Uterus (tissue), 4 donors: ENCODE data around the gene CDH6. TPM values are rescaled to one million over a fixed set of nuclear protein-coding genes. Genes with fewer than 3 reads are reported as not detected.

Source experiments
- DNase-seq, 2 donors: peaks; one replicate each; pipeline ENCODE4 v3.0.0-alpha.2; 2019 to 2020
- H3K27ac ChIP-seq, 2 donors: fragments of 200-600 bp; sonication (generic); 1 replicate in 1 of 2; 2 replicates in 1 of 2; pipeline ENCODE4 v1.5.1; 2016 to 2018
- H3K27me3 ChIP-seq, 2 donors: fragments of 200-600 bp; sonication (generic); one replicate each; pipeline ENCODE4 v1.5.1; 2018 to 2019; ENCODE audit warnings: control low read depth in 1 of 2
- H3K36me3 ChIP-seq, 2 donors: fragments of 200-600 bp; sonication (generic); one replicate each; pipeline ENCODE4 v1.5.1; 2019; ENCODE audit warnings: control low read depth in 1 of 2
- H3K4me1 ChIP-seq, 2 donors: fragments of 200-600 bp; sonication (generic); one replicate each; pipeline ENCODE4 v1.5.1; 2018 to 2019; ENCODE audit warnings: control low read depth in 1 of 2
- H3K4me3 ChIP-seq, 2 donors: fragments of 200-600 bp; sonication (generic); 1 replicate in 1 of 2; 2 replicates in 1 of 2; pipeline ENCODE4 v1.5.1; 2018 to 2019; ENCODE audit warnings: mild to moderate bottlenecking in 1 of 2
- H3K9me3 ChIP-seq, 2 donors: fragments of 200-600 bp; sonication (generic); one replicate each; pipeline ENCODE4 v1.5.1; 2019; ENCODE audit warnings: control low read depth in 1 of 2
- POLR2A ChIP-seq, 2 donors: fragments of 450-650 bp; IDR thresholded peaks; one replicate each; pipeline ENCODE4 v1.6.1; 2016; ENCODE audit warnings: antibody characterized with exemption in 2 of 2, mild to moderate bottlenecking in 1 of 2, moderate library complexity in 1 of 2
- intact Hi-C: fragments of 100-400 bp; cut with DNase I; formaldehyde crosslinking; loops from one replicate; pipeline ENCODE4 v1.15.1; 2023; ENCODE audit warnings: low total_unique reads
- total RNA-seq, 4 donors: library from RNA; depleted of rRNA in 3 of 4; stranded (reverse); fragments of >200 nt in 3 of 4; gene quantifications; one replicate each; pipeline versions ENCODE4 v1.1.0 to v1.2.4, GENCODE V29; 2014 to 2023
- TF ChIP-seq, protein P1 (sequence below), 4 experiments: fragments of 200-600 bp in 2 of 4; fragments of 450-650 bp in 2 of 4; sonication (generic) in 2 of 4; IDR thresholded peaks; one replicate each; pipeline ENCODE4 v1.5.1; 2016 to 2019; ENCODE audit warnings: antibody characterized with exemption in 4 of 4, mild to moderate bottlenecking in 2 of 4, moderate library complexity in 1 of 4
- donor health status: DM: yes; HTN: yes; CAD: no.

Gene CDH6
- total RNA-seq, 4 donors from 2014 or later, result 2.1 to 23.4 (median 7.0) TPM

DNA sequence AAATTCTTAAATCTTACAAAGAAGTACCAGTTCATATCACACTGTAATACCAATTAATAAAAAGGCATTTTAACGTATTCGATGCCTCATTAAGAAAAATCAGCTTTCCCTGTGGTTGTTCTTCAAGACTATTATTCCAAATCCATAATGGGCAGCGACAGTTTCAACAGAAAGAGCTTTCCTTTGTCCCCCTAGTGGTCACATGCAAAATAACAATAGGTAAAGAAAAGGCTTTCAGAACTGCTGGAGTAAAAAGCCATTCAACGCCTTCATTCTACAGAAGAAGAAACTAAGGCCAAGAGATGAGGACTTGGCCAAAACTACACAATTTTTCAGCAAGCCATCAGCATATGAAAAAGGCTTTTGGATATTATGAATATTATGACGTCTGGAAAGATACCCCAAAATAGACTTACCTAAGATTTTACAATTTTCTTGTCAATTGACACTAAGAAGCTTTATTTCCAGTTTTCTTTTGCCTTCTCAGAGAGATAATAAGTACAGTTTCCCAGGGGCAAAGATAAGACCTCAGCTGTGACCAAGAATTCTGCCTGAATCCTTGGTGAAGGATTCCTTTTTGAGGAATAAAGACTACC, 6.7 kb upstream of the CDH6 start:
- TF ChIP-seq POLR2A (IDR thresholded peaks at IDR 0.05), result no peak
- TF ChIP-seq, protein P1, sequence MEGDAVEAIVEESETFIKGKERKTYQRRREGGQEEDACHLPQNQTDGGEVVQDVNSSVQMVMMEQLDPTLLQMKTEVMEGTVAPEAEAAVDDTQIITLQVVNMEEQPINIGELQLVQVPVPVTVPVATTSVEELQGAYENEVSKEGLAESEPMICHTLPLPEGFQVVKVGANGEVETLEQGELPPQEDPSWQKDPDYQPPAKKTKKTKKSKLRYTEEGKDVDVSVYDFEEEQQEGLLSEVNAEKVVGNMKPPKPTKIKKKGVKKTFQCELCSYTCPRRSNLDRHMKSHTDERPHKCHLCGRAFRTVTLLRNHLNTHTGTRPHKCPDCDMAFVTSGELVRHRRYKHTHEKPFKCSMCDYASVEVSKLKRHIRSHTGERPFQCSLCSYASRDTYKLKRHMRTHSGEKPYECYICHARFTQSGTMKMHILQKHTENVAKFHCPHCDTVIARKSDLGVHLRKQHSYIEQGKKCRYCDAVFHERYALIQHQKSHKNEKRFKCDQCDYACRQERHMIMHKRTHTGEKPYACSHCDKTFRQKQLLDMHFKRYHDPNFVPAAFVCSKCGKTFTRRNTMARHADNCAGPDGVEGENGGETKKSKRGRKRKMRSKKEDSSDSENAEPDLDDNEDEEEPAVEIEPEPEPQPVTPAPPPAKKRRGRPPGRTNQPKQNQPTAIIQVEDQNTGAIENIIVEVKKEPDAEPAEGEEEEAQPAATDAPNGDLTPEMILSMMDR (IDR thresholded peaks at IDR 0.05), result peak; percentile 38 to 53 (median 48)
- Histone ChIP-seq H3K9me3 (no peaks in the 10 kb centered on the region), H3K4me3 (no peak overlapping the region), H3K27ac (no peak overlapping the region), H3K27me3 (no peaks in the 10 kb centered on the region), H3K4me1 (no peaks in the 10 kb centered on the region), H3K36me3 (no peaks in the 10 kb centered on the region)
- no peak for DNase-seq
- intact Hi-C loops, result no loop called here

DNA sequence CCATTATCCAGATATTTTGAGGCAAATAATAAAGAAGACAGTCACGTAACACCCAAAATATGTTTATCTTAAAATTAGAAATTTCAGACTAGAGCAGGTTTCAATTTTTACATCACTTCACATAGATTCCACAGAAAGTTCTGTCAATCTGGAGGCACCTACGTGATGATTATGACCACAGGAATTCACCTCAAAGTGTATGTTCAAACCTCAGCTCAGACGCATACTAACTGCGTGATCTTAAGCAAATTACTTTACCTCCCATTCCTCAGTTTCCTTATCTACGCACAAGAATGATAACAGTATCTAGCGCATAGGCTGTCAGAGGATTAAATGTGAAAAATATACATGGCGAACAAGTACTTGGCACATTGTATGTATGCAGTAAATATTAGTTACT, 5.9 kb upstream of the CDH6 start:
- Histone ChIP-seq H3K27me3 (no peaks in the 10 kb centered on the region), H3K4me1 (no peaks in the 10 kb centered on the region), H3K9me3 (no peaks in the 10 kb centered on the region), H3K36me3 (no peaks in the 10 kb centered on the region), H3K27ac (no peak overlapping the region), H3K4me3 (no peak overlapping the region)
- DNase-seq, result no peak
- TF ChIP-seq, protein P1 (IDR thresholded peaks at IDR 0.05), result no peak
- TF ChIP-seq POLR2A (IDR thresholded peaks at IDR 0.05), result no peak
- intact Hi-C loops, result no loop called here

DNA sequence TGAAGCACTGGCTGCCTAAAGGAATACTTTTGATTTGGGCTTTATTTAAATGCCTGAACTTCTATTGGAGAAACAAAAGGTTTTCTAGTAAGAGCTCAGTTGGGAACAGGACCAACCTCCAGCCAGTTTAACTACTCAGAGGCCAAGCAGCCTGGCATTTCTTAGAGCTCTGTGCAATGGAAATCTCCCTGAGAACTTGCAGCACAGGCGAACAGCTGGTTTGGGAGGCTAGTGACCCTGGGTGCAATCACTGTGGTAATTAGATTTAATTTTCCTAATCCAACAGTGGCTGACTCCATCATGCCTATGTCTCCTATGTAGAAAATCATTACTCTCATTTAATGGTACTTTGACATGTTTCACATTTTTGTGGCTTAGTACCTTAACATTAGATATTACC, 1.0 kb upstream of the CDH6 start:
- no peak overlapping the region for H3K27ac ChIP-seq
- intact Hi-C loops, result no loop called here
- no peak overlapping the region for H3K4me3 ChIP-seq
- peaks cover 0 to 5% of the 10 kb centered on the region in 2 donors for H3K27me3 ChIP-seq
- H3K4me1 ChIP-seq, result no peaks in the 10 kb centered on the region
- DNase-seq, result no peak
- TF ChIP-seq POLR2A (IDR thresholded peaks at IDR 0.05), result no peak
- TF ChIP-seq, protein P1 (IDR thresholded peaks at IDR 0.05), result no peak
- H3K36me3 ChIP-seq, result no peaks in the 10 kb centered on the region
- H3K9me3 ChIP-seq, result no peaks in the 10 kb centered on the region

DNA sequence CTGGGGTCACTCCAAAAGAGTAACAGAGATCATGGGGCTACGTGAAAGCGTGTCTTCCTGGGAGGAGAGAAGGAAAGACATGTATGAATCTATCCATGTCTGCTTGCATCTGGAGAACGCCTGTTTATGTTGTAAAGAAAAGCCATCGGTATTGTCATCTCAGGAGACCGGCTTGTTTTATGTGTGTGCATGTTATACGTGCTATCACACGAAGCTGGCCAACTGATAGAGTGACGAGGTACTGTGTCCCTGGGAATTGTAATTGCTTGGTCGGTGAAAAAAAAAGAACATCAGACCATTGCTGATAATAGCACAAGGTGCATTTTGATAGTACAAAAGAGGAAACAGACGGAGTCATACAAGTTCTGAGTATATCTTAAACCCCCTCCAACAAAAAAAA, 370 bp upstream of the CDH6 start:
- intact Hi-C loops, result no loop called here
- H3K4me3 ChIP-seq, result peak overlapping the region in 1 of 2 donors; percentile 33

DNA sequence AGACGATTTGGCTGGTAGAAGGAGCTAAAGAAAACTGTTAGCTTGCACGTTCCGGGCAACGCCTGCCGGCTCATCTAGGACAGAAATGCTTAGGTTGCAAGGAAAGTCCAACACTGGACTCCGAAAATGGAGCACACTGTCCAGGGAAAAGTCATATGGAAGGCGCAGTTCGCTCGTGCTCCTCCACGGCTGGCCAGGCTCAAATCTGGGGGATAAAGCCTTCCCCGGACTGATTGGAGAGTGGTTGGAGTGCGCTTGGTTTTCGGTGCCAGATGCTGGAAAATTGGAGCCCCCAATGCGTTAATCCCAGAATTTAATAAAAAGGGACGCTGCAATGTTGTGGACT, 955 bp downstream of the CDH6 start:
- TF ChIP-seq, protein P1 (IDR thresholded peaks at IDR 0.05), result no peak
- TF ChIP-seq POLR2A (IDR thresholded peaks at IDR 0.05), result no peak
- peak overlapping the region; percentile 47 to 52 for H3K27ac ChIP-seq
- intact Hi-C loops, result no loop called here

More for the DNA sequence above, 370 bp upstream of the CDH6 start:
- Histone ChIP-seq H3K36me3 (no peaks in the 10 kb centered on the region), H3K9me3 (no peaks in the 10 kb centered on the region), H3K27me3 (peaks cover 0 to 5% of the 10 kb centered on the region in 2 donors), H3K27ac (no peak overlapping the region), H3K4me1 (no peaks in the 10 kb centered on the region)
- no peak for DNase-seq
- no peak for TF ChIP-seq POLR2A (IDR thresholded peaks at IDR 0.05)
- TF ChIP-seq, protein P1 (IDR thresholded peaks at IDR 0.05), result no peak

More for the DNA sequence above, 955 bp downstream of the CDH6 start:
- no peak for DNase-seq
- Histone ChIP-seq H3K4me1 (no peaks in the 10 kb centered on the region), H3K36me3 (no peaks in the 10 kb centered on the region), H3K27me3 (peaks cover 0 to 5% of the 10 kb centered on the region in 2 donors), H3K4me3 (peak overlapping the region; percentile 23 to 33), H3K9me3 (no peaks in the 10 kb centered on the region)
